HG03460 (cell line): Measurements from ENCODE around the gene OCIAD1.
A peak's percentile ranks its signal among the peaks of the same experiment; 100 is the strongest.
"Not testable (repeated sequence)": the region's sequence is repeated elsewhere in the genome, so short reads cannot be mapped to it uniquely, and the experiment has no call there.

Experiments
- ATAC-seq: cut with Tn5 transposase; IDR thresholded peaks from one replicate; pipeline ENCODE4 v1.9.1; 2021; ENCODE audit not compliant: unreplicated experiment

The OCIAD1 gene, protein sequence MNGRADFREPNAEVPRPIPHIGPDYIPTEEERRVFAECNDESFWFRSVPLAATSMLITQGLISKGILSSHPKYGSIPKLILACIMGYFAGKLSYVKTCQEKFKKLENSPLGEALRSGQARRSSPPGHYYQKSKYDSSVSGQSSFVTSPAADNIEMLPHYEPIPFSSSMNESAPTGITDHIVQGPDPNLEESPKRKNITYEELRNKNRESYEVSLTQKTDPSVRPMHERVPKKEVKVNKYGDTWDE

DNA sequence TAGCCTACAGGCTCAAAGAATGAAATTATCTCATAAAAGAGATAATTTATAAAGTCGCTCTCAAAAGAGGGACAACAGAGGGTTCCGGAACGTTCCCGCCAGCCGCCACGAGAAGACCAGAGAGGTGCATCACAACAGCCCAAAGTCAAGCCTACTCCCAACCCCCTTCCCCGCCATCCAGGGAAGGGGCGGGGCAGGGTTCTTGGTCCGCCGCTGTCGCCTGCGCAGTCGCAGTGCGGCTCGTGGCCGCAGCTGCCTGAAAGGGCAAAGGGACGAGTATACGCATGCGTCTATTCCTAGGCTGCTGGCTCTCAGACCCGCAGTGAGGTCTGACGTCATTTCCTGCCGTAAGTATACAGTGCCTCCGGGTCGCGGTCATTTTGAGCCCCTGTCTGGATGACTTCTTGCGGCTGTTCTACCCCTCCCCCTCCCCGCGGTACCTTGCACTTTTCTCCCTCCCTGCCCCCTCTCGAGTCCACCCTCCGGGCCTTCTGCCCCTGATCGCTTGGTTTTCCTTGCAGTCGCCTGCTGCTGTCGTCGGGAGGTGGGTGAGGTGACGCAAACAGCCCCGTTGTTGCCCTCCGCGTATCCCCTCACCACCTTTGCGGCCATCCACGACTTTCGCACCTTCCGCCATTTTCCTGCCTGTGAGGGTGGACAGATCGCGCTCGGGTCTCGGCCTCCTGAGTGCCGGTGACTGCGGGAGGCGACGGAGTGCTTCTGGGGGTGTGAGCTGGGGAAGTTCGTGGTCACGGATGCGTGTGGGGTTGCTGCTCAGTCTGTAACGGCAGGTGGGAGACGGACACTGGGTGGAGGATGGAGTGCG lies at the start of gene OCIAD1:
TSS of gene OCIAD1 (plus strand) at position 383 of the 826 bp plus-strand sequence. CDS start 1,537 bp downstream, outside the sequence.
- peak; percentile 99 for ATAC-seq

DNA sequence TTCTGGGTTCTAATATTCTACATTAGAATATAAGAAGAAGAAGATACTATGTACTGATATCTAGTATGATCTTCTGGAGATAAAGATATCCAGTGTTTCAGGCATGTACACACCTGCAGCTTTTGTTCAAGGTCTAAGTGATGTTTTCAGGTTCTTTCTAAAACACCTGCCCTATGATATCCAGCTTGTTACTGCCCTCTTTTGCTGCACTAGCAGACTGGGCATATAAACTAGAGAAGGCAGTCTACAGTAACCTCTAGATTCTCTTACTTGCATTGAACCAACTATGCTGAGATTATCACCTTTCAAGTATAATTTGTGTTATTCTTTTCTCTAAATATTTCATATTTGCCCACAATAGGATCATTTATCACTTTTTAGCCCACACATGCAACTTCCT lies 48.9 kb upstream of the OCIAD1 start:
- no peak for ATAC-seq

DNA sequence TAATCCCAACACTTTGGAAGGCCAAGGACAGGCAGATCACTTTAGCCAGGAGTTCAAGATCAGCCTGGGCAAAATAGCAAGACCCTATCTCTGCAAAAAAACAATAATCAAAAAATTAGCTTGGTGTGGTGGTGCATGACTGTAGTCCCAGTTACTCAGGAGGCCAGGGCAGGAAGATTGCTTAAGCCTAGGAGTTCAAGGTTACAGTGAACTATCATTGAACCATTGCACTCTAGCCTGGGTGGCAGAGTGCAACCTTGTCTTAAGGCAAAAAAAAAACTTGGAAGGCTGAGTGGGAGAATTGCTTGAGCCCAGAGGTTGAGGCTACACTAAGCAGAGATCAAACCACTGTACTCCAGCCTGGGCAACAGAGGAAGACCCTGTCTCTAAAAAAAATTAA lies 45.6 kb upstream of the OCIAD1 start:
- no peak for ATAC-seq

DNA sequence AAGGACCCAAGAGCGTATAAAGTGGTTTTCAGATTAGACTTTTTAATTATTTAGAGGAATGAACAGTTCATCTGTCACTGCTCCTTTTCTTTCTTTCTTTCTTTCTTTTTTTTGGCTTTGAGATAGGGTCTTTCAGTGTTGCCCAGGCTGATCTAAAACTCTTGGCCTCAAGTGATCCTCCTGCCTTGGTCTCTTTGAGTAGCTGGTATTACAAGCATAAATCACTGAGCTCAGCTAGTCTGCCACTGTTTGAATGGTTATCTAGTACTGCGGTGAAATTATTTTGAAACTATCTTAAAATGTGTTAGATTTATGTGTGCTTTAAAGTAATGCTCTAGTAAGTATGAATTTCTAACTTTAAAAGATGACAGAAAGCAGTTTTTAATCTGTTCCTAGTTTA lies 44.3 kb upstream of the OCIAD1 start:
- ATAC-seq, result no peak

DNA sequence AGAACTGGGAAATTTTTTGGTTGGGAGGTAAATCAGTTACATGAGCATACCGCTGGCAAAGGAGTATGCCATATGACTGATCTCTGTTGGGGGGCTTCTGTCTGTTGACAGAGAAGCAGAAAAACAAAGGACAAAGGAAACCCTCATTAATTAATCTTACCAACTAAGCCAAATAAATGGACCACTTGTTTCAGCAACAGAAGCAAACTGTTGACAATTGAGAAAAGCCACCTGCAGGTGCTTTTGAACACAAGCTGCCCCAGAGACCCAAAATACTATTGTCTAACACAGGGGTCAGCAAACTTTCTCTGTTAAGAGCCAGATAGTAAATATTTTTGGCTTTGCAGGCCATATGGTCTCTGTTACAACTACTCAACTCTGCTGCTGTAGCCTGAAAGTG lies 43.8 kb upstream of the OCIAD1 start:
- ATAC-seq, result no peak

DNA sequence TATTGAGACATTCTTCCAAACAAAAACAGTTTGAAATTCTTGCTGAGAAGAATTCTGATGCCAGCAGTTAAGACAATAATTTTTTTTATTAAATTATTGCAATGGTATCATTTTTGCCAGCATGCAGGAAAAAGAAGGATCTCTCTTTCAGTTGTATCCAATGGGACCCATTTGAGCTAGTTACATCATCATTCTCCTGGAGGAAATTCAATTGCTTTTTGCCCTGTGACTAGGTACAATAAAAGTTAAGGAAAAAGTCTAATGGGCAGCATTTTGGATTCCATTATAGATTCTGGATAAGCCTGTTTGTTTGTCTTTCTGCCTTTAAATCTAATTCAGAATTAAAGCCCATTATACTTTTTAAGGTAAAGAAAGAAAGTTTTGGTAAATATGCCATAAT lies 40.3 kb upstream of the OCIAD1 start:
- ATAC-seq, result no peak

DNA sequence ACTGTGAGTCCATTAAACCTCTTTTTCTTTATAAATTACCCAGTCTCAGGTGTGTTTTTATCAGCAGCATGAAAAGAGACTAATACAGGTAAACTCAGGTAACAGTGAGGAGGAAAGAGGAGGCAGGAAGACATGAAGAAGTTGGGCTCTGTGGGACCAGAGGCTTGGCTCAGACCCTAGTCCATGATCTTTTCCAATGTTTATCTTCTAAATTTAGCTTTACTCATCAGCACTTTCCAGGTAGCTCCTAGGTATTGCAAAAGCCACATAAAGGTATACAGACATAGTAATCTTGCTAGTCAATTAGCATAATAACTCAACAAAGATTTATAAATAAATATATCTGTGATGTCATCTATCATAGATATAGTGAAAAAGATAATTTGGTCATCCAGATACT lies 39.6 kb upstream of the OCIAD1 start:
- ATAC-seq, result no peak

DNA sequence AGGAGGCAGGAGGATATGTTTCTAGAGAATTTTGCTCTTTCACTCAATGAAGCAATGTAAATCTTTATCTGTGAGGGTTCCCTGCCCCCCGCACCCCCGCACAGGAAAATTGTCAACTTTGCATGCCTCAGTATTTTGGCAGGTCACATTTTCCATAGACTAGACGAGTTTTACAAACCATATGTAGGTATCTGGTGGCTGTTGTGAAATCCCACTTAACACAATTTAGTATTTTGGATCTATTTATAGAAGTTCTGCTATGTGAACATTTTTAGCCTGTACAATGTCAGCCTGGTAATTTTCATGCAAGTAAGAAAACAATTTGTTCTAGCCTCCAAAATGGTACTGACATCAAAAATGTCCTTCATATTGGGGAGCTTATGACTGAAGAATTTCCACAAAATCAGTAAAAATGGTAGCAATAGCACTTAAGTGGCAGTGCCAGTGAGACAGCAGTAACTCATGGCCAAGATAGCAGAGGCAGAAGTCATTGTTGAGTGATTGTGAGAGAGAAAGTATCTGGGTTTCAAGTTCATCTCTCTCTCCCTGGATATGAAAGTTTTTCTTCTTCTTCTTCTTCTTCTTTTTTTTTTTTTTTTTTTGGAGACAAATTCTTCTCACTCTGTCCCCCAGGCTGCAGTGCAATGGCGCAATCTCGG lies 38.4 kb upstream of the OCIAD1 start:
- no peak for ATAC-seq

DNA sequence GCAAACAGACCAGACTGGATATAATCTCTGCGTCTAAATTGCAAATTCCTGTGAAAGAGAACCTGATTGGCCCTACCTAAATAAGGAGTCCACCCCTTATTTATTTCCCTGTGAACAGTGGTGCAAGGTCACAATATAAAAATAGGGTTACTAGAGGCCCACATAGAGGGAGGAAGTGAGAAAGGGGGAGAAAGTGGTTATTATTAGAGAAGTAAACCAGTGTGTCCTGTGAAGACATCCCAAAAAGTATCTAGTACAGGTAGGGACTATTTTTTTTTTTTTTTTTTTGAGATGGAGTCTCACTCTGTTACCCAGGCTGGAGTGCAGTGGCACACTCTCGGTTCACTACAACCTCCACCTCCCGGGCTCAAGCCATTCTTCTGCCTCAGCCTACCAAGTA lies 35.8 kb upstream of the OCIAD1 start:
- no peak for ATAC-seq

DNA sequence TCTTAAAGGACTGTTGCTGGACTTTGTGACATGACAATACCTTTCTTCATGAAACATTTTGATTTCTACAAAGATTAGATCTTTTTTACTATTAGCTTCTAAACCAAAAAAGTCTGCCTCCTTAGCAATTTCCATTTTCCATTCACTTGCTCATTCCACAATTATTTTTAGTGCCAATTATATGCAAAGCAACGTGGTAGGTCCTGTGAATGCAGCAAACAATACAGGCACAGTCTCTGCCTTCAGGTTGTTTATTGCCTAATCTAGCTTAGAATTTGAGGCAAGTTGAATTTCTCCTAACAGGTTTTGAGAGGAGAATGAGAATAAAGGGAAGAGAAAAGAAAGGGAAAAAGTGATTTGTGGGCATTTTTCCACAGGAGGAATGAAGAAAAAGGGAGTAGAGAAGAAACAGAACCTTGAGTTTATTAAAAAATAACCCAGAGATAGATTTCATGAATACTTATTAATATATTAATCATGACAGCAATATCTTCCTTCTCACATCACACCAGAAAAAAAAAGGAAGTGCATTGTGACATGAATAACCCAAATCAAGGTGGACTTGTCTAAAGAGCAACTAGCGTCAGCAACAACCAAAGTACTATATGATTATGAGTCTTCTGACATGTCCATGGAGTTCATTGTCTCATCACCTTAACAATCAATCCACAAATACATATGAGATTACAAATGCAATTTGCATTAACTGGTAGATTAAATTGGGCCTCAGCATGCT lies 34.5 kb upstream of the OCIAD1 start:
- ATAC-seq, result no peak

DNA sequence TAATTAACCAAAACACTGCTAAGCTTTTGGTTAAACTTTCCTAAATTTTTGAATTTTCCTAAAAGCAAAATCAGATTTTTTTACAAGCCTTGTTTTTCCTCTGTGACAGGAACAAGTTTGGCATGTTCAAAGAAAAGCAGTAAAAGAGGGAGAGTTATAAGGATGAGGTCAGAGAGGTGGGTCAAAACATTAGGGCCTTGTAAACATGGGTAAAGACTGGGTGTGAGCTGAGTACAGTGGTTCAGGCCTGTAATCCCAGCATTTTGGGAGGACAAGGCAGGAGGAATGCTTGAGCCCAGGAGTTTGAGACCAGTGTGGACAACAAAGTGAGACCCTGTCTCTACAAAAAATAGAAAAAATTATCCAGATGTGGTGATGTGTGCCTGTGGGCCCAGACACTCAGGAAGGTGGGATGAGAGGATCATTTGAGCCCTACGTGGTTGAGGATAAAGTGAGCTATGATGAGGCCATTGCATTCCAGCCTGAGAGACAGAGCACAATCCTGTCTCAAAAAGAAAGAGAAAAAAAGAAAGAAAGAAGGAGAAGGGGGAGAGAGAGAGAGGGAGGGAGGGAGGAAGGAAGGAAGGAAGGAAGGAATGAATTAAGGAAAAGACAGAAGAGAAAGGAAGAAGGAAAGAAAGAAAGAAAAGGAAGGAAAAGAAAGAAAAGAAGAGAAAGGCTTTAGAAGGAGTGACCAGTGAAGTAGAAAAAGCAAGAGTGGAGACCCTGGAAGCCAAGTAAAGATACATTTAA lies 33.8 kb upstream of the OCIAD1 start:
- ATAC-seq, result no peak

DNA sequence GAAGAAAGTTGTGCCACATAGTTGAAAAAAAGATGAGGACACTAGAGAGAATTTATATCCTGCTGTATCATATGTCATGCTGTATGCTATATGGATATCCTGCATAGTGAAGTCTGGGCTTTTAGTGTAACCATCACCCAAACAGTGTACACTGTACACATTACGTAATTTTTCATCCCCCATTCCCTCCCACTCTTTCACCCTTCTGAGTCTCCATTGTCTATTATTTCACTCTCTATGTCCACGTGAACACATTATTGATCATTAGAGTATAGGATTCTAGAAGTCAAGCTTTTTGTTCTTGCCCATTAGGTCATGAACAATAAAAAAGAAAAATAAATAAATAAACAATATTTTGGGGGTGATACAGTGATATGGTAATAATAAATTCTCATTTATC lies 32.8 kb upstream of the OCIAD1 start:
- ATAC-seq, result no peak

DNA sequence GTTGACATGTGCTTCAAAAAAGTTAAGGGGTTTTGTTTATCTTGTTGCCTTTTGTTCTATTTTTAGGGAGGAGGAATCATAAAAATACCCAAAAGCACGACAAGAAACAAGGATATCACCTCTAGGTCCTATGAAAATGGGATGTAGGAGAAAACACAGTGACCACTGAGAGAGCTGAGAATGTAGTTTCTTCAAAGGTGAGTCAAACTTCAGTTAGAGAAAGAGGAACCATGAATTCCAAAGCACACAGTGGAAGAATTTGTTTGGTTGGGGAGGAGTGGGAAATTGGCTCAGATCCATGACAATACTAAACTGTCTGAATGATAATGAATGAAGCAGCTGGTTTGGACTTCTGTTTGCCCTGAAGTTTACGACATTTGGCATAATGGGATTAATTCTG lies 31.7 kb upstream of the OCIAD1 start:
- no peak for ATAC-seq

DNA sequence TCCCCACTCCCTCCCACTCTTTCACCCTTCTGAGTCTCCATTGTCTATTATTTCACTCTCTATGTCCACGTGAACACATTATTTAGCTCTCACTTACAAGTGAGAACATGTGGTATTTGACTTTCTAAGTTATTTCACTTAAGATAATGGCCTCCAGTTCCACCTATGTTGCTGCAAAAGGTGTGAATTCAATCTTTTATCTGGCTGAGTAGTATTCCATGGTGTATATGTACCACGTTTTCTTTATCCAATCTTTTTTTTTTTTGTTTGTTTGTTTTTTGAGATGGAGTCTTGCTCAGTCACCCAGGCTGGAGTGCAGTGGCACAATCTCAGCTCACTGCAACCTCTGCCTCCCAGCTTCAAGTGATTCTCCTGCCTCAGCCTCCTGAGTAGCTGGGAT lies 30.7 kb upstream of the OCIAD1 start:
- not testable (repeated sequence) for ATAC-seq

DNA sequence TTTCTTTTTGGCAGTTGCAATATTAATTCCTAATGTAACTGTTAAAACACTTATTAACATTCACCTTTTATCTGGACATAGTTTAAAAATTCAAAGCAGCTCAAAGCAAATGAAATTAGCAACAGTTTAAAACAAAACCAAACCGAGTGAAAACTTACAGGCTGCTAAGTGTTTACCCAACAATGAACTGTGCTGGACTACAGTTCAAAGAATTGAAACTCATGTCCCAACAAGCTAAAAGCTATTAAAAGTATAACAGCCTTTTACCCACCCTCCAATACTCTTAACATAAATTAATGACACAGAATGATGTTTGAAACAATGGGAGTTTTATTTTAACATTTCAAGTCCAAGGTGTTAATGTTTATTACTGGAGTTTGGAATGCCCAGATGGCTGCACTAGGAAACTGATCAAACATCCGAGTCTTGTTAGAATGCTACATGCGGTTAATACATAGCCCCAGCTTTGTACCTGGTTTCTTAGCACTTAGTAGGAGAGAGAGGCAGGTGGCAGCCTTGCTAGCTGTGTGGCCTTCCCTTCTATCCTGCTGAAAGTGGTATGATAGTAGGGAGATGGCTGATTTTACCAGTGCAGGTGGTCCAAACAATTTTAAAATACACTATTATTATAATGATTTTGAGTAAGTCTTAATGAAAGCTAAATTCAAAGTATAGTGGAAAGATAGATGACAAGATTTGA lies 29.7 kb upstream of the OCIAD1 start:
- ATAC-seq, result no peak

DNA sequence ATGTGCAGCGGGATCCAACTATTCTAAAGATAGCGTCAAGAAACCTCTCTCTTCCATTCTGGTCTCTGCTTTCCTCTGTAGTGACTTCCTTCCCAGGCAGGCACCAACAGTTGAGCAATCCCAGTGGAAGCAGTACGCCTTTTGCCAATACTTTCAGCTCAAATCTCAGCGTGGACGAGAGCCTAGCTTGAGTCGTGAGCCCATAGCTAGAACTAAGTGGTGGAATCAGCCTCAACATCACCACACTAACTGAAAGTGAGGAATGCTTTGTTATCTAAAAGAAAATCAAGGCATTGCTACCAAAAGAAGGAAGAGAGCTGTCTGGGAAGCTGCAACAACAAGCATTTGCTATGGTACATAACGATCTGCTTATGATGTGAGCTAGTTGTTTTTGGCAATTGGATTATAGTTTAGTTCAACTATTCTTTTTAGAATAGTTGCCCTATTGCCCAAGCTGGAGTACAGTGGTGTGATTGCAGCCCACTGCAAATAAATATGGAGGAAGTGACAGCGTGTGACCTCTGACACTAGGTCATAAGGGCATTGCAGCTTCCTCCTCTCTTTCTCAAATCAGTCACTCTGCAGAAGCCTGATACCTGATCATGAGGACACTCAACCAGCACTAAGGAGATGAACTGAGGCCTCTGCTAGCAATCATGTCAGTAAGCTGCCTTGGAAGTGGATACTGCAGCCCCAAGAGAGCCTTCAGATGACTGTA lies 26.1 kb upstream of the OCIAD1 start:
- ATAC-seq, result no peak

DNA sequence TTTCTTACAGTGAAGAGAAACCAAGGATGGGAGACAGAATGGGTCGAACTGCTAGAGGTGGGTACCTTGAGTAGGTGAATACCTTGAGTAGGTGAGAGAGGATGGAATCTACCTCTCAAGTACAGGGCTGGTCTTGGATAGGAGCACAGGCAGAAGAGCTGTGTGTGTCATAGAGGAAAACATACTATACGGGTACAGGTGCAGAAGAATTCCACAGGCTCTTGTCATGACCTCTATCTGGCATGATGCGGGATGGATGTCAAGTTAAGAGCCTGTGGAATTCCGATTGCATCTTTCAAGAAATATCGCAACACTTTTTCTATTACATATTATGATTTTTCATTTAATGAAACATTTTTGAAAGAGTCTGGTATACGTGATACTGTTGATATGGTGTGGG lies 18.0 kb upstream of the OCIAD1 start:
- no peak for ATAC-seq

DNA sequence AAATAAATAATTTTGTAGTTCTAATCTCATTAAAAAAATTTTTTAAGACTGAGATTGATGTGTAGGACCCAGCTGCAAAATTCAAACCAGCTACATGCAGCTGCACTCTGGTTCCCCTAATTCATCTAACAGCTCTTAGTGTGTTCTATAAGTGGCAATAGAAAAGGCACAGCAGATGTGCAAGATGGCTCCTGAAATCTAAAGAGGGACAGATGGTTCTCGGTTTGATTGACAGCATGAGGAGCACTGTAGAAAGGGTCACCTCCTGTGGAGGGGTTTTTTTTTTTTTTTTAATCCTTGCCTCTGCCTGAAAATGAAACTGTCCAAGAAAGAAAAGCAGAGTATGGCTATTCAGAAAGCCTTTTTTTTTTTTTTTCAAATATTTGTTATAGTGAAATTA lies 16.9 kb upstream of the OCIAD1 start:
- ATAC-seq, result peak; percentile 58

DNA sequence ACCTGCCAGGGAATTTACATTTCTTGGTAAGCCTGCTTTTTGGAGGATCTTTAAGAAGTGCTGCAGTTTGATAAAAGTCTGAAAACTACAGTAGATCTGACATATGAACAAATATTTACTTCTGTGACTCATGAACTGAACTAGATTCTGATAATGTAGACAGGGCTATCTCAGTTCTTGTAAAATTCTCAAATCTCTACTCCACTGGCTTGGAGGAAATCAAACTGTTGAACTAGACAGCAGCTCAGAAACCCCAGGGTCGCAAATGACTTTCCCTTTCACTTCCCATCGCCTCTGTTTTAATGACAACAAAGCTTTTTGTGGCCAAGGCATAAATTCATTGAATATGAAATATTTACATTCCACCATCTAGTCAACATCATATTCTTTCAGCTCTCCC lies 15.4 kb upstream of the OCIAD1 start:
- no peak for ATAC-seq
